ENCODE data around the gene APOBEC4. TPM values are rescaled to one million over a fixed set of nuclear protein-coding genes. Genes with fewer than 3 reads are reported as not detected.

APOBEC4 gene
- total and polyA plus RNA-seq, 4 donors, result not detected

GRCh38 chr1:183653462-183653794 lies 312 bp upstream of the APOBEC4 start (continued):
- TF ChIP-seq, protein P1, sequence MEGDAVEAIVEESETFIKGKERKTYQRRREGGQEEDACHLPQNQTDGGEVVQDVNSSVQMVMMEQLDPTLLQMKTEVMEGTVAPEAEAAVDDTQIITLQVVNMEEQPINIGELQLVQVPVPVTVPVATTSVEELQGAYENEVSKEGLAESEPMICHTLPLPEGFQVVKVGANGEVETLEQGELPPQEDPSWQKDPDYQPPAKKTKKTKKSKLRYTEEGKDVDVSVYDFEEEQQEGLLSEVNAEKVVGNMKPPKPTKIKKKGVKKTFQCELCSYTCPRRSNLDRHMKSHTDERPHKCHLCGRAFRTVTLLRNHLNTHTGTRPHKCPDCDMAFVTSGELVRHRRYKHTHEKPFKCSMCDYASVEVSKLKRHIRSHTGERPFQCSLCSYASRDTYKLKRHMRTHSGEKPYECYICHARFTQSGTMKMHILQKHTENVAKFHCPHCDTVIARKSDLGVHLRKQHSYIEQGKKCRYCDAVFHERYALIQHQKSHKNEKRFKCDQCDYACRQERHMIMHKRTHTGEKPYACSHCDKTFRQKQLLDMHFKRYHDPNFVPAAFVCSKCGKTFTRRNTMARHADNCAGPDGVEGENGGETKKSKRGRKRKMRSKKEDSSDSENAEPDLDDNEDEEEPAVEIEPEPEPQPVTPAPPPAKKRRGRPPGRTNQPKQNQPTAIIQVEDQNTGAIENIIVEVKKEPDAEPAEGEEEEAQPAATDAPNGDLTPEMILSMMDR (IDR thresholded peaks at IDR 0.05; ENCODE audit: low read depth, low read length, missing input control), result no peak
- TF ChIP-seq EGR1 (IDR thresholded peaks at IDR 0.05; ENCODE audit: low read depth in 2 of 2) (no peak), HNF4G (IDR thresholded peaks at IDR 0.05) (no peak), HNF4A (conservative IDR thresholded peaks at IDR 0.05) (no peak), GABPA (IDR thresholded peaks at IDR 0.05 in 1 of 2, conservative IDR thresholded peaks at IDR 0.05 in 1 of 2) (no peak), NR2F2 (IDR thresholded peaks at IDR 0.05) (no peak), JUND (IDR thresholded peaks at IDR 0.05) (no peak)
- TF ChIP-seq, protein P2, sequence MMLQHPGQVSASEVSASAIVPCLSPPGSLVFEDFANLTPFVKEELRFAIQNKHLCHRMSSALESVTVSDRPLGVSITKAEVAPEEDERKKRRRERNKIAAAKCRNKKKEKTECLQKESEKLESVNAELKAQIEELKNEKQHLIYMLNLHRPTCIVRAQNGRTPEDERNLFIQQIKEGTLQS (IDR thresholded peaks at IDR 0.05), result no peak
- TF ChIP-seq, protein P3, sequence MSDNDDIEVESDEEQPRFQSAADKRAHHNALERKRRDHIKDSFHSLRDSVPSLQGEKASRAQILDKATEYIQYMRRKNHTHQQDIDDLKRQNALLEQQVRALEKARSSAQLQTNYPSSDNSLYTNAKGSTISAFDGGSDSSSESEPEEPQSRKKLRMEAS (IDR thresholded peaks at IDR 0.05), result no peak

GRCh38 chr1:183652107-183652506 lies 1.0 kb downstream of the APOBEC4 start:
- WGBS, result 89% methylated on average over 1 of the region's 1 CpG
- H3K27me3 ChIP-seq (ENCODE audit: control insufficient read depth in 4 of 4, insufficient read depth in 4 of 4, low read length in 3 of 4), result no peaks in the 10 kb centered on the region
- no peaks in the 10 kb centered on the region for H3K9me3 ChIP-seq (ENCODE audit: control insufficient read depth in 4 of 4, low read length in 3 of 4)
- no peak overlapping the region for H3K9ac ChIP-seq (ENCODE audit: low read depth in 1 of 2, low read length in 2 of 2)
- peaks cover 0 to 5% (median under 1%) of the 10 kb centered on the region in 4 donors for H3K4me1 ChIP-seq (ENCODE audit: control insufficient read depth in 4 of 4, insufficient read depth in 4 of 4, low read length in 3 of 4)
- no peak for TF ChIP-seq RAD21 (IDR thresholded peaks at IDR 0.05)
- no peak for TF ChIP-seq EGR1 (IDR thresholded peaks at IDR 0.05; ENCODE audit: low read depth in 2 of 2)
- TF ChIP-seq, protein P2 (IDR thresholded peaks at IDR 0.05), result no peak
- TF ChIP-seq YY1 (IDR thresholded peaks at IDR 0.05), result no peak
- no peak for TF ChIP-seq JUND (IDR thresholded peaks at IDR 0.05)
- no peak for TF ChIP-seq NR2F2 (IDR thresholded peaks at IDR 0.05)
- no peak for TF ChIP-seq RXRA (IDR thresholded peaks at IDR 0.05)
- TF ChIP-seq FOXA2 (IDR thresholded peaks at IDR 0.05), result no peak
- no peak for TF ChIP-seq SP1 (IDR thresholded peaks at IDR 0.05)
- DNase-seq (ENCODE audit: low spot score), result no peak
- H3K36me3 ChIP-seq (ENCODE audit: control insufficient read depth in 4 of 4, insufficient read depth in 3 of 4, low read depth in 1 of 4, low read length in 3 of 4), result no peaks in the 10 kb centered on the region
- H3K27ac ChIP-seq (ENCODE audit: low read depth in 1 of 2, low read length in 2 of 2), result no peak overlapping the region
- no peak overlapping the region for H3K4me3 ChIP-seq (ENCODE audit: low read depth in 1 of 3, low read length in 3 of 3)

DNA sequence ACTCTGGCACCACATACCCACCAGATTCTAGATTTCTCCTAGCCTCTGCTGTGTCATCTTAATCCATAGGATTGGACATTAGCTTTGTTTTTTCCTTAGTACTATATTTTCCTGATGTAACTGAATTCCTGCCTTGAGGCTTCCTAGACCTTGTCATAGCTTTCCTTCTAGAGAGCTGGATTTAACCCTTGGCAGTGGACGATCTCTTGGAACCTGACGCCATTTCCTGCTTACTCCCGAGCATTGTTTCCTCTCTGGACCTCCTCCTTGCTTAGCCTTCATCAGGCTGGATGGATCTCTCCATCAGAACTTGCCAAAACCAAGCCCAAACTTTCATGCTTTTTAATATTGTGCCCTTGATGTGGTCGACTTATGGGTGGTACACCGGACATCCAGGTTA lies 1.5 kb downstream of the APOBEC4 start:
- Histone ChIP-seq H3K27me3 (ENCODE audit: control insufficient read depth in 4 of 4, insufficient read depth in 4 of 4, low read length in 3 of 4) (no peaks in the 10 kb centered on the region), H3K4me1 (ENCODE audit: control insufficient read depth in 4 of 4, insufficient read depth in 4 of 4, low read length in 3 of 4) (peaks cover 0 to 5% (median under 1%) of the 10 kb centered on the region in 4 donors), H3K27ac (ENCODE audit: low read depth in 1 of 2, low read length in 2 of 2) (no peak overlapping the region), H3K4me3 (ENCODE audit: low read depth in 1 of 3, low read length in 3 of 3) (no peak overlapping the region), H3K9ac (ENCODE audit: low read depth in 1 of 2, low read length in 2 of 2) (no peak overlapping the region), H3K9me3 (ENCODE audit: control insufficient read depth in 4 of 4, low read length in 3 of 4) (no peaks in the 10 kb centered on the region), H3K36me3 (ENCODE audit: control insufficient read depth in 4 of 4, insufficient read depth in 3 of 4, low read depth in 1 of 4, low read length in 3 of 4) (no peaks in the 10 kb centered on the region)
- no peak for DNase-seq (ENCODE audit: low spot score)
- 93% methylated on average over 5 of the region's 5 CpGs for WGBS
- TF ChIP-seq GABPA (IDR thresholded peaks at IDR 0.05 in 1 of 2, conservative IDR thresholded peaks at IDR 0.05 in 1 of 2), result no peak
- no peak for TF ChIP-seq HNF4G (IDR thresholded peaks at IDR 0.05)
- TF ChIP-seq YY1 (IDR thresholded peaks at IDR 0.05), result no peak
- TF ChIP-seq EGR1 (IDR thresholded peaks at IDR 0.05; ENCODE audit: low read depth in 2 of 2), result no peak
- TF ChIP-seq JUND (IDR thresholded peaks at IDR 0.05), result no peak

GRCh38 chr1:183648042-183648441 lies 5.1 kb downstream of the APOBEC4 start:
- Histone ChIP-seq H3K27ac (ENCODE audit: low read depth in 1 of 2, low read length in 2 of 2) (no peak overlapping the region), H3K4me3 (ENCODE audit: low read depth in 1 of 3, low read length in 3 of 3) (no peak overlapping the region), H3K27me3 (ENCODE audit: control insufficient read depth in 4 of 4, insufficient read depth in 4 of 4, low read length in 3 of 4) (no peaks in the 10 kb centered on the region), H3K9me3 (ENCODE audit: control insufficient read depth in 4 of 4, low read length in 3 of 4) (no peaks in the 10 kb centered on the region), H3K4me1 (ENCODE audit: control insufficient read depth in 4 of 4, insufficient read depth in 4 of 4, low read length in 3 of 4) (peaks cover 0 to 4% (median under 1%) of the 10 kb centered on the region in 4 donors), H3K36me3 (ENCODE audit: control insufficient read depth in 4 of 4, insufficient read depth in 3 of 4, low read depth in 1 of 4, low read length in 3 of 4) (no peaks in the 10 kb centered on the region), H3K9ac (ENCODE audit: low read depth in 1 of 2, low read length in 2 of 2) (no peak overlapping the region)
- WGBS, result 94% methylated on average over 8 of the region's 8 CpGs
- no peak for DNase-seq (ENCODE audit: low spot score)
- no peak for TF ChIP-seq NR2F2 (IDR thresholded peaks at IDR 0.05)
- TF ChIP-seq, protein P4, sequence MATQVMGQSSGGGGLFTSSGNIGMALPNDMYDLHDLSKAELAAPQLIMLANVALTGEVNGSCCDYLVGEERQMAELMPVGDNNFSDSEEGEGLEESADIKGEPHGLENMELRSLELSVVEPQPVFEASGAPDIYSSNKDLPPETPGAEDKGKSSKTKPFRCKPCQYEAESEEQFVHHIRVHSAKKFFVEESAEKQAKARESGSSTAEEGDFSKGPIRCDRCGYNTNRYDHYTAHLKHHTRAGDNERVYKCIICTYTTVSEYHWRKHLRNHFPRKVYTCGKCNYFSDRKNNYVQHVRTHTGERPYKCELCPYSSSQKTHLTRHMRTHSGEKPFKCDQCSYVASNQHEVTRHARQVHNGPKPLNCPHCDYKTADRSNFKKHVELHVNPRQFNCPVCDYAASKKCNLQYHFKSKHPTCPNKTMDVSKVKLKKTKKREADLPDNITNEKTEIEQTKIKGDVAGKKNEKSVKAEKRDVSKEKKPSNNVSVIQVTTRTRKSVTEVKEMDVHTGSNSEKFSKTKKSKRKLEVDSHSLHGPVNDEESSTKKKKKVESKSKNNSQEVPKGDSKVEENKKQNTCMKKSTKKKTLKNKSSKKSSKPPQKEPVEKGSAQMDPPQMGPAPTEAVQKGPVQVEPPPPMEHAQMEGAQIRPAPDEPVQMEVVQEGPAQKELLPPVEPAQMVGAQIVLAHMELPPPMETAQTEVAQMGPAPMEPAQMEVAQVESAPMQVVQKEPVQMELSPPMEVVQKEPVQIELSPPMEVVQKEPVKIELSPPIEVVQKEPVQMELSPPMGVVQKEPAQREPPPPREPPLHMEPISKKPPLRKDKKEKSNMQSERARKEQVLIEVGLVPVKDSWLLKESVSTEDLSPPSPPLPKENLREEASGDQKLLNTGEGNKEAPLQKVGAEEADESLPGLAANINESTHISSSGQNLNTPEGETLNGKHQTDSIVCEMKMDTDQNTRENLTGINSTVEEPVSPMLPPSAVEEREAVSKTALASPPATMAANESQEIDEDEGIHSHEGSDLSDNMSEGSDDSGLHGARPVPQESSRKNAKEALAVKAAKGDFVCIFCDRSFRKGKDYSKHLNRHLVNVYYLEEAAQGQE (IDR thresholded peaks at IDR 0.05), result no peak
- no peak for TF ChIP-seq SP1 (IDR thresholded peaks at IDR 0.05)
- TF ChIP-seq EGR1 (IDR thresholded peaks at IDR 0.05; ENCODE audit: low read depth in 2 of 2), result no peak
- TF ChIP-seq, protein P3 (IDR thresholded peaks at IDR 0.05), result no peak
- TF ChIP-seq, protein P1 (IDR thresholded peaks at IDR 0.05; ENCODE audit: low read depth, low read length, missing input control), result no peak
- no peak for TF ChIP-seq FOXA1 (IDR thresholded peaks at IDR 0.05)
- TF ChIP-seq, protein P2 (IDR thresholded peaks at IDR 0.05), result no peak
